Neuronal stem cell (in vitro differentiated cells): Measurements from ENCODE around the gene THYN1.

Experiments used
- DNase-seq: peaks from one replicate; pipeline ENCODE4 v3.0.0-alpha.2; 2013; ENCODE audit warnings: low spot score
- H2AFZ ChIP-seq: one replicate; pipeline ENCODE4 v1.6.1; 2013; ENCODE audit warnings: mild to moderate bottlenecking, low read length, inconsistent platforms
- H2AK5ac ChIP-seq: 2 replicates; pipeline ENCODE4 v1.6.1; 2013; ENCODE audit warnings: low read depth, mild to moderate bottlenecking, inconsistent platforms, low read length, moderate library complexity, mixed read lengths
- H2BK120ac ChIP-seq: 2 replicates; pipeline ENCODE4 v1.6.1; 2013; ENCODE audit warnings: low read depth, mild to moderate bottlenecking, inconsistent platforms, low read length, moderate library complexity, mixed read lengths
- H2BK12ac ChIP-seq: one replicate; pipeline ENCODE4 v1.6.1; 2013; ENCODE audit warnings: low read length, inconsistent platforms
- H2BK15ac ChIP-seq: 2 replicates; pipeline ENCODE4 v1.6.1; 2013; ENCODE audit warnings: mild to moderate bottlenecking, low read length, inconsistent platforms, mixed read lengths
- H2BK5ac ChIP-seq: one replicate; pipeline ENCODE4 v1.6.1; 2013; ENCODE audit warnings: inconsistent platforms, mild to moderate bottlenecking, low read length, moderate library complexity
- H3K14ac ChIP-seq: one replicate; pipeline ENCODE4 v1.6.1; 2013; ENCODE audit warnings: low read length, inconsistent platforms
- H3K18ac ChIP-seq: 2 replicates; pipeline ENCODE4 v1.6.1; 2013; ENCODE audit warnings: low read length, inconsistent platforms
- H3K23ac ChIP-seq: 2 replicates; pipeline ENCODE4 v1.6.1; 2013; ENCODE audit warnings: low read depth, mild to moderate bottlenecking, mixed read lengths, low read length, inconsistent platforms; ENCODE audit not compliant: poor library complexity
- H3K27ac ChIP-seq: replicated peaks from 3 replicates; pipeline ENCODE4 v1.5.1; 2013; ENCODE audit warnings: low read length, inconsistent platforms
- H3K27me3 ChIP-seq, 3 experiments: 2 replicates each; pipeline ENCODE4 v1.6.1; 2013; ENCODE audit warnings: low read length in 3 of 3, mild to moderate bottlenecking in 2 of 3, inconsistent platforms in 1 of 3, low read depth in 1 of 3, mixed read lengths in 1 of 3, moderate library complexity in 1 of 3; ENCODE audit not compliant: control insufficient read depth in 3 of 3, insufficient read depth in 3 of 3
- H3K36me3 ChIP-seq, 2 donors: replicated peaks in 1 of 2; 2 replicates each; pipeline ENCODE4 v1.6.1; 2013; ENCODE audit warnings: low read length in 2 of 2; ENCODE audit not compliant: control insufficient read depth in 2 of 2, insufficient read depth in 2 of 2
- H3K4ac ChIP-seq: 2 replicates; pipeline ENCODE4 v1.6.1; 2013; ENCODE audit warnings: inconsistent platforms, mild to moderate bottlenecking, low read length, moderate library complexity
- H3K4me1 ChIP-seq, 2 donors: 1 replicate in 1 of 2; 2 replicates in 1 of 2; pipeline ENCODE4 v1.6.1; 2013; ENCODE audit warnings: low read length in 2 of 2, low read depth in 1 of 2; ENCODE audit not compliant: control insufficient read depth in 2 of 2, insufficient read depth in 1 of 2
- H3K4me2 ChIP-seq: one replicate; pipeline ENCODE4 v1.6.1; 2013; ENCODE audit warnings: mild to moderate bottlenecking, low read length, inconsistent platforms; ENCODE audit not compliant: insufficient read depth, poor library complexity, severe bottlenecking
- H3K4me3 ChIP-seq, 2 donors: 2 replicates each; pipeline ENCODE4 v1.5.1; 2013; ENCODE audit warnings: low read length in 2 of 2, mild to moderate bottlenecking in 2 of 2, inconsistent platforms in 1 of 2, moderate library complexity in 1 of 2
- H3K79me1 ChIP-seq: one replicate; pipeline ENCODE4 v1.6.1; 2013; ENCODE audit warnings: low read depth, mild to moderate bottlenecking, inconsistent platforms, low read length, moderate library complexity
- H3K9ac ChIP-seq: one replicate; pipeline ENCODE4 v1.6.1; 2013; ENCODE audit warnings: mild to moderate bottlenecking, low read depth, low read length, inconsistent platforms; ENCODE audit not compliant: poor library complexity
- H3K9me3 ChIP-seq, 2 donors: replicated peaks in 1 of 2; 2 replicates each; pipeline versions ENCODE3 to v1.6.1; 2013; ENCODE audit warnings: low read length in 2 of 2, mild to moderate bottlenecking in 2 of 2, inconsistent platforms in 1 of 2, low read depth in 1 of 2, mixed read lengths in 1 of 2, moderate library complexity in 1 of 2; ENCODE audit not compliant: control insufficient read depth in 2 of 2, insufficient read depth in 1 of 2
- H4K8ac ChIP-seq: one replicate; pipeline ENCODE4 v1.6.1; 2013; ENCODE audit warnings: low read depth, mild to moderate bottlenecking, inconsistent platforms, low read length, moderate library complexity
- H4K91ac ChIP-seq: one replicate; pipeline ENCODE4 v1.6.1; 2013; ENCODE audit warnings: low read length, low read depth, mild to moderate bottlenecking, inconsistent platforms; ENCODE audit not compliant: poor library complexity
- WGBS, 2 donors: extraction: QIAGEN DNeasy Blood & Tissue Kit; methylation state at CpG; one replicate each; pipeline ENCODE4 v1.1.7; 2013; ENCODE audit warnings: missing lambda C conversion rate in 2 of 2, mixed read lengths in 1 of 2; ENCODE audit not compliant: insufficient read length in 2 of 2, insufficient replicate concordance in 1 of 2; ENCODE audit errors: extremely low coverage in 2 of 2; 5-methylcytosine and 5-hydroxymethylcytosine counted together

The THYN1 gene

GRCh38 chr11:134248910-134249480, 4.2 kb downstream of the THYN1 start:
- no peak overlapping the region for H3K14ac ChIP-seq
- H4K91ac ChIP-seq, result peak overlapping the region; percentile 9
- peaks cover 25 to 78% of the 10 kb centered on the region in 2 donors for H3K36me3 ChIP-seq
- no peaks in the 10 kb centered on the region for H3K27me3 ChIP-seq
- no peak overlapping the region for H3K27ac ChIP-seq
- H3K18ac ChIP-seq, result no peak overlapping the region
- H3K4ac ChIP-seq, result no peak overlapping the region
- no peak overlapping the region for H3K23ac ChIP-seq
- H3K79me1 ChIP-seq, result no peaks in the 10 kb centered on the region
- no peak overlapping the region for H3K4me3 ChIP-seq
- no peak overlapping the region for H3K4me2 ChIP-seq
- no peak overlapping the region for H2BK15ac ChIP-seq
- WGBS, 2 donors, result no CpG with 5 or more reads among the region's 7 CpGs
- no peaks in the 10 kb centered on the region for H3K4me1 ChIP-seq
- no peak overlapping the region for H3K9ac ChIP-seq
- H2AFZ ChIP-seq, result no peak overlapping the region
- DNase-seq, result no peak
- H2BK12ac ChIP-seq, result no peak overlapping the region
- H3K9me3 ChIP-seq, result no peaks in the 10 kb centered on the region
- no peak overlapping the region for H2BK120ac ChIP-seq
- no peak overlapping the region for H2BK5ac ChIP-seq
- H2AK5ac ChIP-seq, result no peak overlapping the region
- no peak overlapping the region for H4K8ac ChIP-seq

GRCh38 chr11:134246678-134247077, 6.5 kb downstream of the THYN1 start:
- WGBS, 2 donors, result no CpG with 5 or more reads among the region's 4 CpGs
- Histone ChIP-seq H3K36me3 (peaks cover 34 to 100% of the 10 kb centered on the region in 2 donors), H3K27me3 (no peaks in the 10 kb centered on the region), H3K9ac (no peak overlapping the region), H3K4ac (no peak overlapping the region), H2AFZ (no peak overlapping the region), H3K4me1 (no peaks in the 10 kb centered on the region), H2BK120ac (no peak overlapping the region), H3K27ac (no peak overlapping the region), H3K18ac (no peak overlapping the region), H2AK5ac (no peak overlapping the region), H2BK15ac (no peak overlapping the region), H3K4me2 (no peak overlapping the region), H4K8ac (no peak overlapping the region), H2BK12ac (no peak overlapping the region), H3K4me3 (no peak overlapping the region), H3K23ac (no peak overlapping the region), H3K14ac (no peak overlapping the region), H2BK5ac (no peak overlapping the region), H3K79me1 (no peaks in the 10 kb centered on the region), H4K91ac (no peak overlapping the region), H3K9me3 (no peaks in the 10 kb centered on the region)
- DNase-seq, result no peak

GRCh38 chr11:134246100-134246499, 7.1 kb downstream of the THYN1 start:
- Histone ChIP-seq H3K9ac (peak overlapping the region; percentile 31), H2BK15ac (no peak overlapping the region), H2BK120ac (no peak overlapping the region), H4K91ac (no peak overlapping the region), H3K36me3 (peaks cover 36 to 100% of the 10 kb centered on the region in 2 donors), H3K79me1 (no peaks in the 10 kb centered on the region), H3K4me2 (no peak overlapping the region), H3K4me1 (no peaks in the 10 kb centered on the region), H3K18ac (no peak overlapping the region), H2BK12ac (no peak overlapping the region), H2AFZ (no peak overlapping the region), H2BK5ac (no peak overlapping the region), H3K14ac (no peak overlapping the region), H3K23ac (no peak overlapping the region), H3K4ac (no peak overlapping the region), H3K9me3 (no peaks in the 10 kb centered on the region), H3K27ac (no peak overlapping the region), H3K27me3 (no peaks in the 10 kb centered on the region), H2AK5ac (no peak overlapping the region), H3K4me3 (no peak overlapping the region), H4K8ac (no peak overlapping the region)
- WGBS, 2 donors, result no CpG with 5 or more reads among the region's 11 CpGs
- DNase-seq, result no peak

GRCh38 chr11:134245434-134245833, 7.7 kb downstream of the THYN1 start:
- Histone ChIP-seq H3K9ac (no peak overlapping the region), H2AK5ac (no peak overlapping the region), H3K4me2 (no peak overlapping the region), H3K4me1 (no peaks in the 10 kb centered on the region), H3K27ac (no peak overlapping the region), H3K4me3 (no peak overlapping the region), H3K79me1 (no peaks in the 10 kb centered on the region), H3K18ac (no peak overlapping the region), H2BK12ac (no peak overlapping the region), H3K14ac (no peak overlapping the region), H2BK120ac (no peak overlapping the region), H2AFZ (no peak overlapping the region), H3K36me3 (peaks cover 34 to 98% of the 10 kb centered on the region in 2 donors), H3K23ac (no peak overlapping the region), H4K8ac (no peak overlapping the region), H4K91ac (no peak overlapping the region), H3K27me3 (no peaks in the 10 kb centered on the region), H2BK5ac (no peak overlapping the region), H3K4ac (no peak overlapping the region), H2BK15ac (no peak overlapping the region), H3K9me3 (no peaks in the 10 kb centered on the region)
- no peak for DNase-seq
- WGBS, 2 donors, result no CpG with 5 or more reads among the region's 14 CpGs
